GM18499 (cell line): ENCODE results near the gene WDR89.
"Not testable (repeated sequence)": the region's sequence is repeated elsewhere in the genome, so short reads cannot be mapped to it uniquely, and the experiment has no call there.

ENCODE experiments used
- ATAC-seq: cut with Tn5 transposase; IDR thresholded peaks from one replicate; pipeline ENCODE4 v1.9.1; 2021; ENCODE audit warnings: moderate number of reproducible peaks; ENCODE audit not compliant: insufficient read depth, unreplicated experiment

Gene WDR89

DNA sequence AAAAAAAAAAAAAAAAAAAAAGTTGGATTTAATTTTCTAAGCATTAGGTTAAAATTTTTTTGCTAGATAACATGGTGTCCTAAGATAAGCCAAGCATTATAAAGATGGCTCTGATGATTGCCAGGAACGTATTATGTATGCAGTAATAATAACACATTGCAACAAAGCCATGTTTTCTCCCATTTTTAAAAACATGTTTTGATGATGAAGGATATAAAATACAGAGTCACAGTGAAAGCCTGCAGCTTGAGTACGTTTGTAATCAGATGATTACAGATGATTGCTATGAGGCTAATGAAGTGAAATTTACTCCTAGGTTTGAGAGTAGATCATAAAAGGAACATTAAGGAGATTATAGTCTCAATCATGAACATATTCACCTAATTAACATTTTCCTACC, 13.3 kb upstream of the WDR89 start:
- no peak for ATAC-seq

DNA sequence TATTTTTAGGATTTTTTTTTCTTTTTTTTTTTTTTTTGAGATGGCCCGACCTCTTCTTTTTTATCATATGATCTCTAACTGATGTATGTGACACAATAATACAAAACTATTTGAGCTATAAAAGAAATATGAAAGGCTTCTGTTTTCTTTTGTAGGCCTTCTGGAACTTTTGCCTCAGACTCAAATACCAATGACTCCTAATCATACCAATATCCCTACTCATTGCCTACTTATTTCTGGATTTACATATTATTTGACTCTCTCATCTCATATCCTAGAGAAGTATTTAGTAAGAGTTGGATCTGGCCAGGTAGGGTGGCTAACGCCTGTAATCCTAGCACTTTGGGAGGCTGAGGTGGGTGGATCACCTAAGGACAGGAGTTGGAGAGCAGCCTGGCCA, 12.7 kb upstream of the WDR89 start:
- no peak for ATAC-seq

DNA sequence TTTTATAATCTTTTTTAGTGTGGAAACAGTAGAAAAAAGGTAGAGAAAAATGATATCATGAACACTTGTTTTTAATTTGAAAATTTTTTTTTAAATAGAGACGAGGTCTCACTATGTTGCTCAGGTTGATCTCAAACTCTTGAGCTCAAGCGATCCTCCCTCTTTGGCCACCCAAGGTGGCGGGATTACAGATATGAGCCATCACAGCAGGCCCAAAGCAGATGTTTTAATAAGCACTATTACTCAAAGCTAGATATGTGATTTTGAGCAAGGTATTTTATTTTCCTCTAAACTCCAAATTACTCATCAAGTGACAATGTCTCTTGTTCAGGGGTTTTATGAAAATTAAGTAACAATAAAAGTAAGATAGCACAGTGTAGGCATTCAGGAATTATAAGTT, 10.7 kb upstream of the WDR89 start:
- no peak for ATAC-seq

DNA sequence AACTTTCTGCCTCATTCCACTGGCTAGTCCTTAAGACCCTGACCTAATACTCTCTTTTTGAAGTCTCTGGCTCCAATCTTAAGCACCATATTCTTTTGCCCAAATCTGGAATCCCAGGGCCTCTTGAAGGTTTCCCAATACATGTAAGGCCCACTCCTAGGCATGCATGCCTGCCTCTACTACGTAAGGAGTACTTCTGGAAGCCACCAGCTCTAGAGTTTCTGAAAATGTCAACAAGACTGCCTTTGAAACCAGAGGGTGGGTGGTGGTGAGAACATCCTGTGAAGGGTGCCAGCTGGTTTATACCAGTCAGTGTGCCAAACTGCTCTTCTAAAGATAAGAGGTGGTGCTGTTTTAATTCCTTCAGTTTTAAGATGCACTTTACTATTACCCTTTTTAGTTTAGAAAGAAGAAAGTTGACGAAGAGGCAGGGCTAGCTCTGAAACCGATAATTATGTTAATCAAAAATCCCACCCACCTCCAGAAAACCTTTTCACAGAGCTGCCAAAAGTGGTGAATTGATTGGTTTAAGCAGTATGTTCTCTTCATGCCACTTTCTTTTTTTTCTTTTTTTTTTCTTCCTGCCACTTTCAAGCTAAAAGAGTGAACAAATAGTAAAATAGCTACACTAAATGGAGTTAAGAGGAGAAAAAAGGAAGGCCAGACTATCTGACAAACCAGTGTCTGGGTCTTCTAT, 8.7 kb upstream of the WDR89 start:
- no peak for ATAC-seq

DNA sequence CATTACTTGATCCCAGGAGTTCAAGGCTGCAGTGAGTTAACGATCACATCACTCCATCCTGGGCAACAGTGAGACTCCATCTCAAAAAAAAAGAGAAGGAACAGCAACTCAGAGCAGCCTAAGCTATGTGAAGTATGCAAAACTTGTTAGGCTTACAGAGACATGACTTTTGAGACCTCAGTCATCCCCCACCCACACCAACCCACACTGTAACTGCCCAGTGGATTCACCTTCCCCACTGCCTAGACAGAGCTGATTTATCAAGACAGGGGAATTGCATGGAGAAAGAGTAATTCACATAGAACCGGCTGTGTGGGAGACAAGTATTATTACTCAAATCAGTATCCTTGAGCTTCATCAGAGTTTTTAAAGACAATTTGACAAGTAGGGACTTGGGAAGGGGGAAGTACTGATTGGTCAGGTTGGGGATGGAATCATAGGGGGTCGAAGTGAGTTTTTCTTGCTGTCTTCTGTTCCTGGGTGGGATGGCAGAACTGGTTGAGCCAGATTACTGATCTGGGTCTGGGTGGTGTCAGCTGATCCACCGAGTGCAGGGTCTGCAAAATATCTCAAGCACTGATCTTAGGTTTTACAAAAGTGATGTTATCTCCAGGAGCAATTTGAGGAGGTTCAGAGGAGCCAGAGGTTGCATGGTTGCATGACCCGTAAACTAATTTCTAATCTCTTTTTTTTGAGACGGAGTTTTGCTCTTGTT, 6.2 kb upstream of the WDR89 start:
- no peak for ATAC-seq

DNA sequence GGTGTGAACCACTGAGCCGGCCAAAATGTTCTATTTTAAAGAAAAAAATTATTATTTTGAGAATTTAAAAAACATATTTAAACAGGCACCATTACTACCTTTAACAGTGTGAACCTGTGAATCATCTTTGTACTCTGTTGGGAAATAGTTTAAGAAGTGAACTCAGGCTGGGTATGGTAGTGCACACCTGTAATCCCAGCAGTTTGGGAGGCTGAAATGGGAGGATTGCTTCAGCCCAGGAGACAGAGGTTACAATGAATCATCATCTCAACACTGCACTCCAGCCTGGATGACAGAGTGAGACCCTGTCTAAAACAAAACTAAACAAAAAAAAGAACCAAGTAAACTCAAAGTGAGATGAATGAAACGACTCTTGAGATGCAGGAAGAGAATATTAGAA, 3.1 kb upstream of the WDR89 start:
- no peak for ATAC-seq

DNA sequence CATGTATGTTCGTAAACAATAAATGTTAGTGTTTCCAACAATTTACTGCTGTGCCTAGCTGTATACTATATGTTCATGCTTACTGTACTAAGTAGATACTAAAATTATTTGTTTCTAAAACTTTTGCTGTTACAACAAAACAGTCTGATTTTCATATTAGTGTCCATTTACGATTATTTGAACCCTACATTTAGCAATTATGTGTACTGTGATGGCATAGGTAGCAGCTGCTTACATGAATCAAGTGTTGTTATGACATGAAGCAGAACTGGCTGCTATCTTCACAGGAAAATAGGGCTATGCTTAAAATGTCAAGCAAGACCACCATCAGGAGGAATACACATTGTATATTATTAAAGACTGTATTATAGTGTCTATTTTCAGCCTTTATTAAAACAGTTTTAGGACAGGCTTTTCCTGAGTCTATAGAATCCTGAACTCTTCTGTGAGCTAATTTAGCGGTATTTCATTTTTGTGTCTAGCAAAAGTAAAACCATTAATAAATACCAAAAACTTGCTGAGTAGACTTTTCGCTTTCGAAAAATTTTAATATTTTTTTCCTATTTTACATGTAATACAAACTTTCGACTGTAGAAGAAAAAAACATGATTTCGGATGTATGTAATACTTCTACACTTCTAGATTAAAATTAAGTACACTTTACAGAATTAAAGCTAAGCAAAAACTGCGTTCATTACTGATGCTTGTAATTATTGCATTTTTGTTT, 1.1 kb upstream of the WDR89 start:
- no peak for ATAC-seq

DNA sequence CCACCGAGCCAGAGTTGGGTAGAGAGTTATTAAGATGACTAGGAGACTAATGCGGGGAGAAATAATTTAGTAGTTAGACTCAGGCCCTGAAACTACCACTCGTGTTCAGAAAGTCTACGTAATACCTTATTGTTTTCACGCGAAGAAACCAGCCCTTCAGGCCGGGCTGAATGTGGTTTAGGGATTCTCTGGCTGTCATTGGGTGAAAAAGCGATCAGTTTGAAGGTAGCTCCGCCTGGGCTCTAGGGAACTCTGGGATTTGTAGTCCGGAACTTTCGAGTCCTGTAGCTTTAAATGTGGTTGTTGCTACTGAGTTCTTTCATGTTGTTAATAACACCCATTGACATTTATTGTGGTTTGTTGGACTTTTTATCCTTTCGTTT, 549 bp upstream of the WDR89 start:
- peak; percentile 42 for ATAC-seq

DNA sequence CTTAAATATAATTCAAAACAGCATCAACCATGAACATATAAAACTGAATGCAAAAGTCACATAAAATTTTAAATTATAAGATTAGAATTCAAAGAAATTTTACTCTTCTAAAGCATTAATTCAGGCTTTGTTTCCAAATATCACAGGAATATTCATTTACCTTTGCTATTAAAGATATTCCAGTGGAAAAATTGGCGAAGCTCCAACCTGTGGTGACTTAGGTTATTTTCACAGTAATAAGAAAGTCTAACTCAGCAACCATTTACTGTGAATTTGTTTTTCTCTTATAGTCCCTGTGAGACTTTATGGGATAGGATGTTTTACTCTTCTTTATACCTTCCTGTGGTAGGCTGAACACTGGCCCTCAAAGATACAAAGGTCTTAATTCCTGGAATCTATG, 3.2 kb downstream of the WDR89 start:
- ATAC-seq, result no peak

DNA sequence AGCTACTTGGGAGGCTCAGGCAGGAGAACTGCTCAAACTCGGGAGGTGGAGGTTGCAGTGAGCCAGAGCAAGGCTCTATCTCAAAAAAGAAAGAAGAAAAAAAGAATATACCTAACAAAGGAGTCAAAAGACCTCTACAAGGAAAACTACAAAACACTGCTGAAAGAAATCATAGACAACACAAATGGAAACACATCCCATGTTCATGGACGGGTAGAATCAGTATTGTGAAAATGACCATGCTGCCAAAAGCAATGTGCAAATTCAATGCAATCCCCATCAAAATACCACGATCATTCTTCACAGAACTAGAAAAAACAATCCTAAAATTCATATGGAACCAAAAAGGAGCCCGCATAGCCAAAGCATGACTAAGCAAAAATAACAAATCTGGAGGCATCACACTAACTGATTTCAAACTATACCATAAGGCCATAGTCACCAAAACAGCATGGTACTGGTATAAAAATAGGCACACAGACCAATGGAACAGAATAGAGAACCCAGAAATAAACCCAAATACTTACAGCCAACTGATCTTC, 5.5 kb downstream of the WDR89 start:
- not testable (repeated sequence) for ATAC-seq

DNA sequence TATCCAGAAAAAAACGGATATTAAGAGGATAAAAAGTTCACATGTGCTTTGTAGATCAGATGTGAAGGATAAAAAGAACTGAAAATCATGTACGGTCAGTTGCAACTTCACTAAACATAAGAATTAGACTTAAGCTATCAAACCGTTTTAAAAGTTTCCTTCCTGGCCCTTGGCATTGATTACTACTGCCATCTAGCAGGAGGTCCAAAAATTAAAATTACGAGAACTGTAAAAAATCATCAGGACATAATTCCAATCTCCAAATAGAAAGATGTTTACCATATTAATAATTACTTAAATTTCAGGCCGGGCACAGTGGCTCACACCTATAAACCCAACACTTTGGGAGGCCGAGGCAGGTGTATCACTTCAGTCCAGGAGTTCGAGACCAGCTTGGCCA, 7.9 kb downstream of the WDR89 start:
- ATAC-seq, result no peak

DNA sequence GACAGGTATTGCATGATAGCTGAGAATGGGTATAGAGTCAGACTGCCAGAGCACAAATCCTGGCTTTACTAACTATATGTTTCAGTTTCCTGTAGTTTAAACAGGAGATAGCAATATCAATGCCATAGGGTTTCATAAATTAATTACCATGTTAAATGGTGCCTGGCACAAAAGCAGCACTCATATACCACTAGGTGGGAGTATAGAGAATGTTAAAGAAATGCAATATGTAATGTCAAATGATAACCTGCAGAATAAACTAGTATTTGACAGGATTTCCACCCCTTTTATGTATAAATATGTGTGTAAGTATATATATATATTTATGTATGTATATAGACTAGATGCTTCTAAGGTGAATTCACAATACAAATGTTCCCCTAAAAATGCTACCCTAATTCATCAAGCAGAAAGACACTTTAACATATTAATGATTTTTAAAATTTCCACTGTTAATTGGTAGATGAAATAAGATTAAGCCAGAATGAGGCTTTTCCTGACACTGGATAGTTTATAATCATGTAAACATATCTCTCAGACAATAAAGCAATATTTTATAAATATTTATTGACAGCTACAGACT, 8.6 kb downstream of the WDR89 start:
- ATAC-seq, result no peak

DNA sequence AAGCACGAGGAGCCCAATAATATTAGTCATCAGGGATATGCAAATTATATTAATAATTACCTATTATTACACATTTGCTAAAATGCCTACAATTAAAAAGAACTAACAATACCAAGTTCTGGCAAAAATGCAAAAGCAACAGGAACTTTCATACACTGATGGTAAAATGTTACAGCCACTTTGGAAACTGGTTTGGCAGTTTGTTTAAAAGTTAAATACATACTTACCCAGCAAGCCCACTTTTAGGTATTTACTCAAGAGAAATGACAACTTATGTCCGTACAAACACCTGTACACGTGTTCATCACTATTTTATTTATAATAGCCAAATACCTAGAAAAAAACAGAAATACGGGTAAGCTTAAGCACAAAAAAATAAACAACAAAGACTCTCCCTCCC, 17.0 kb downstream of the WDR89 start:
- no peak for ATAC-seq

DNA sequence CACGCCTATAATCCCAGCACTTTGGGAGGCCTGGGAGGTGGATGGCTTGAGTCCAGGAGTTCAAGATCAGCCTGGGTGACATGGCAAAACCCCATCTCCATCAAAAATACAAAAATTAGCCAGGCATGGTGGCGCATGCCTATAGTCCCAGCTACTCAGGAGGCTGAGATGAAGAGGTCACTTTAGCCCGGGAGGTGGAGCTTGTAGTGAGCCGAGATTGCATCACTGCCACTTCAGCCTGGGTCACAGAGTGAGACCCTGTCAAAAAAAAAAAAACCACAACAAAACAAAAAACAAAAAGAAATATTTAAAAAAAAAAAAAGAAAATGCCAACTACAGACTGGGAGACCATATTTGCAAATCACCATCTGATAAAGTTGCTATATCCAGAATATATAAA, 17.5 kb downstream of the WDR89 start:
- no peak for ATAC-seq

DNA sequence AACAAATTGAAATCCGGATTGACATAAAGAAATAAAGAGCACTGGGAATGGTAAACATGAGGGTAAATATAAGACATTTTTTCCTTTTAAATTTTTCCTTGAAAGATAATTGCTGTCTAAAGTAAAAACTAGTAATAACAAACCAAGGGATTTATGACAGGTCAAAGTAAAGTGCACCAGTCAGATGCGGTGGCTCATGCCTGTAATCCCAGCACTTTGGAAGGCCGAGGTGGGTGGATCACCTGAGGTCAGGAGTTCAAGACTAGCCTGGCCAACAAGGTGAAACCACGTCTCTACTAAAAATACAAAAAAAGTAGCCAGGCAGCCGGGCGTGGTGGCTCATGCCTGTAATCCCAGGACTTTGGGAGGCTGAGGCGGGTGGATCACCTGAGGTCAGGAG, 19.7 kb downstream of the WDR89 start:
- not testable (repeated sequence) for ATAC-seq

DNA sequence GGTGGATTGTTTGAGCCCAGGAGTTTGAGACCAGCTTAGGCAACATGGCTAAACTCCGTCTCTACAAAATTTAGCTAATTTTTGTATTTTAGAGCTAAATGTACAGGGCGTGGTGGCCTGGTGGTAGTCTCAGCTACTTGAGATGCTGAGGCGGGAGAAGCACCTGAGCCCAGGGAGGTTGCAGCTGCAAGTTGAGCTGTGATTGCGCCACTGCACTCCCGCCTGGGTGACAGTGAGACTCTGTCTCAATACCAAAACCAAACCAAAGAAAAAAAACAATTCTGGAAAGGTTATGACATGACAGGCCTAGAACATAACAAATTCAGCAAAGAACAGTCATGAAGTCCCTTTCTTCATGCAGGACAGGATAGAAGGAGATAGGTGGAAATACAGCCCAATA, 25.7 kb downstream of the WDR89 start:
- ATAC-seq, result no peak

DNA sequence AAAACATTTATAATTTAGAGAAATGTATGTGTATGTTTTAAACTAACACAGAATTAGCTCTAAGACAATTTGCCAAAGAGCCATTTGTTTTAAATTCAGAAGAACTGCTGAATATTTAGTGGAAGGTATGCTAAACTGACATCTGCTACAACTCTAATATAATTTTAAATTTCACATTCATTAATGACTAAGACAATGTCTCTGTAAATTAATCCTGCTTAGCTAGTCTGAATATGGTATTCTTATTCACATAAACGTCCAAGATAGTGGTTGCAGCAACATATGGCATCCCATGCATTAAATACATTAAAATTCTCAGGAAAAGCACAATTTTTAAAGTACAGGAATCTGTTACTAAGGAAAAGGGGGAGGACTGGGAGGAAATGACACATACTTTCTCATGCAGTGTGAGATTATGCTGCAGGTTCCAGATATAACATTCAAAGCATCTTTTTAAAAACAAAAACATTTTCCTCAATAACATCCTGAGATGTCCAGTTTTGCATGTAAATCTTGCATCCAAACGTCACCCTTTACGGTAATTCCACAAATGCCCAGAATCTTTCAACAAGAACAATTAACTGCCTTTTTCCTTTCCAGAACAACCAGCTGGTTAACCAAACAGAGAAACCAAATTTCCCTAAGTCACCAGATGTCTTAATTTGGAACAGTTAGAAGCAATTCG, 26.9 kb downstream of the WDR89 start:
- no peak for ATAC-seq

DNA sequence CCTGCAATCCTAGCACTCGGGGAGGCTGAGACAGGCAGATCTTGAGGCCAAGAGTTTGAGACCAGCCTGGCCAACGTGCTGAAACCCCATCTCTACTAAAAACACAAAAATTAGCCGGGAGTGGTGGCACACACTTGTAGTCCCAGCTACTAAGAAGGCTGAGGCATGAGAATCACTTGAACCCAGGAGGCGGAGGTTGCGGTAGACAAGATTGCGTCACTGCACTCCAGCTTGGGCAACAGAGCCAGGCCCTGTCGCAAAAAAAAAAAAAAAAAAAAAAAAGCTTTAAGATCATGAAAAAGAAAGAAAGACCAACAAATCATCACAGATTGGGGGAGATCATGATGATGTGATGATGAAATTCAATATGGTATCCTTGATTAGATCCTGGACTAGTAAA, 30.6 kb downstream of the WDR89 start:
- ATAC-seq, result no peak

DNA sequence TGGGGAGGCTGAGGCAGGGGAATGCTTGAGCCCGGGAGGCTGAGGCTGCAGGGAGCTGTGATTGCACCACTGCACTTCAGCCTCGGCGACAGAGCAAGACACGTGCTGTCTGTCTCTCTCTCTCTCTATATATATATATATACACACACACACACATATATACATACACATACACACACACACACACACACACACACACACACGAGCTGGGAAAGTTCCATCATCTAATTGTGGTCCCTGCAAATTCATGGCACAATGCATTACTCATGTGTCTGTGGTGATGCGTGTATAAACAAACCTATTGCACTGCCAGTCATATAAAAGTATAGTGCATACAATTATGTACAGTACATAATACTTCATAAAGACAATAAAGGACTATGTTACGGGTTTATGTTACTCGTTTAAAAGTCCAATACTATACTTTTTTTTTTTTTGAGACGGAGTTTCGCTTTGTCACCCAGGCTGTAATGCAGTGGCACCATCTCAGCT, 36.6 kb downstream of the WDR89 start:
- no peak for ATAC-seq

DNA sequence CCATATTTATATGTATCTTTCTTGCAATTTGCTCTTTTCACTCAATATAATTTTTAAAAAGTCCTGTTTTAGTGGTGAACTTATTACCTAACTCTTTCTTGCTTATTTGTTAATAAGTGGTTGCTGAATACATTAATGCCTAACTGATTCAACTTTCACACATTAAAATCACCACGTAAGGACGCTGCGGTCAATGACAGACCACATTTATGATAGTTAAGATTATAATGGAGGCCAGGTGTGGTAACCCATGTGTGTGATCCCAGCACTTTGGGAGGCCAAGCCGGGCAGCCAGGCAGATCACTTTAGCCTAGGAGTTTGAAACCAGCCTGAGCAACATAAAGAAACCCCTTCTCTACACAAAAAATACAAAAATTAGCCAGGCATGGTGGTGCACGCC, 37.0 kb downstream of the WDR89 start:
- ATAC-seq, result no peak
